Head of caudate nucleus (tissue), 42 donors: Measurements from ENCODE around the gene GRHL3.
A peak's percentile ranks its signal among the peaks of the same experiment; 100 is the strongest.
"Not testable (repeated sequence)": the region's sequence is repeated elsewhere in the genome, so short reads cannot be mapped to it uniquely, and the experiment has no call there.

ENCODE experiments used
- DNase-seq, 42 donors: peaks; one replicate each; pipeline versions ENCODE4 v3.0.0 to v3.0.0-alpha.2; 2020 to 2021; ENCODE audit warnings: mixed read lengths in 7 of 42
- intact Hi-C: fragments of 100-400 bp; cut with DNase I; formaldehyde crosslinking; loops from one replicate; pipeline ENCODE4 v1.15.0; 2022

GRHL3 gene

GRCh38 chr1:24319312-24319863 is at the start of gene GRHL3:
GRHL3 (plus strand) TSS chr1:24319357; CDS start chr1:24319552, 195 bp downstream.
- peak in 1 of 42 donors; percentile 18 for DNase-seq

GRCh38 chr1:24274203-24275103 is 44.7 kb upstream of the GRHL3 start:
- intact Hi-C loops, DNase-seq: not testable (repeated sequence)

More at GRCh38 chr1:24319312-24319863, at the start of gene GRHL3:
- intact Hi-C loops: no loop called here

GRCh38 chr1:24275104-24275410 is 44.1 kb upstream of the GRHL3 start:
- no peak for DNase-seq
- intact Hi-C loops: no loop called here

- intact Hi-C loops: no loop called here
- no peak for DNase-seq
Observed at GRCh38 chr1:24275510-24275909, 43.6 kb upstream of the GRHL3 start.

GRCh38 chr1:24276791-24277190 is 42.4 kb upstream of the GRHL3 start:
- intact Hi-C loops: no loop called here
- DNase-seq: no peak

GRCh38 chr1:24277420-24278169 is 41.6 kb upstream of the GRHL3 start:
- intact Hi-C loops: no loop called here
- DNase-seq: no peak

- no peak for DNase-seq
- intact Hi-C loops: no loop called here
Observed at GRCh38 chr1:24278726-24279125, 40.4 kb upstream of the GRHL3 start.

GRCh38 chr1:24279590-24280232 is 39.4 kb upstream of the GRHL3 start:
- no peak for DNase-seq
- intact Hi-C loops: no loop called here

- no peak for DNase-seq
- intact Hi-C loops: no loop called here
Observed at GRCh38 chr1:24281591-24281990, 37.6 kb upstream of the GRHL3 start.

- no peak for DNase-seq
- intact Hi-C loops: no loop called here
Observed at GRCh38 chr1:24282491-24282890, 36.7 kb upstream of the GRHL3 start.

GRCh38 chr1:24283326-24284155 is 35.6 kb upstream of the GRHL3 start:
- no peak for DNase-seq
- intact Hi-C loops: no loop called here

- intact Hi-C loops: no loop called here
- no peak for DNase-seq
Observed at GRCh38 chr1:24284156-24284471, 35.0 kb upstream of the GRHL3 start.

GRCh38 chr1:24285231-24285630 is 33.9 kb upstream of the GRHL3 start:
- intact Hi-C loops: no loop called here
- DNase-seq: no peak

GRCh38 chr1:24286246-24287010 is 32.7 kb upstream of the GRHL3 start:
- intact Hi-C loops: no loop called here

GRCh38 chr1:24287779-24288178 is 31.4 kb upstream of the GRHL3 start:
- intact Hi-C loops: not testable (repeated sequence)

More at GRCh38 chr1:24286246-24287010, 32.7 kb upstream of the GRHL3 start:
- DNase-seq: no peak

GRCh38 chr1:24288479-24288878 is 30.7 kb upstream of the GRHL3 start:
- DNase-seq: no peak
- intact Hi-C loops: no loop called here

More at GRCh38 chr1:24287779-24288178, 31.4 kb upstream of the GRHL3 start:
- DNase-seq: not testable (repeated sequence)

GRCh38 chr1:24289937-24290595 is 29.1 kb upstream of the GRHL3 start:
- peak; percentile 50 to 96 (median 84) for DNase-seq
- intact Hi-C loops: no loop called here
